Endothelial cell (in vitro differentiated cells): ENCODE measurements around the gene ASAH2B. TPM values are rescaled to one million over a fixed set of nuclear protein-coding genes. Genes with fewer than 3 reads are reported as not detected.

Experiments used
- DNase-seq: peaks from one replicate; pipeline ENCODE4 v3.0.0; 2021; ENCODE audit warnings: low spot score
- H3K27ac Mint-ChIP-seq: one replicate; pipeline ENCODE4 v1.8.0; 2021; ENCODE audit warnings: mixed read lengths, inconsistent platforms; ENCODE audit not compliant: unreplicated experiment
- H3K27me3 Mint-ChIP-seq: one replicate; pipeline ENCODE4 v1.8.0; 2021; ENCODE audit warnings: mild to moderate bottlenecking, moderate library complexity, mixed read lengths, inconsistent platforms; ENCODE audit not compliant: unreplicated experiment
- H3K36me3 Mint-ChIP-seq: one replicate; pipeline ENCODE4 v1.8.0; 2021; ENCODE audit warnings: mild to moderate bottlenecking, low read depth, mixed read lengths, inconsistent platforms; ENCODE audit not compliant: unreplicated experiment
- H3K4me1 Mint-ChIP-seq: one replicate; pipeline ENCODE4 v1.8.0; 2021; ENCODE audit warnings: mild to moderate bottlenecking, mixed read lengths, inconsistent platforms; ENCODE audit not compliant: unreplicated experiment
- H3K4me3 Mint-ChIP-seq: one replicate; pipeline ENCODE4 v1.8.0; 2021; ENCODE audit warnings: mild to moderate bottlenecking, mixed read lengths, inconsistent platforms; ENCODE audit not compliant: unreplicated experiment
- H3K9me3 Mint-ChIP-seq: one replicate; pipeline ENCODE4 v1.8.0; 2021; ENCODE audit warnings: mixed read lengths, inconsistent platforms; ENCODE audit not compliant: unreplicated experiment
- CTCF ChIP-seq: fragments of 200-600 bp; sonication (generic); IDR thresholded peaks from one replicate; pipeline ENCODE4 v1.5.0; 2021; ENCODE audit warnings: antibody characterized with exemption; ENCODE audit not compliant: unreplicated experiment
- total RNA-seq: library from RNA; stranded (reverse); fragmentation: NEBNext Ultra II Directional; extraction: Animal tissue kit (Norgen Biotek cat#: 25700); gene quantifications from one replicate; pipeline ENCODE4 v1.2.1, GENCODE V29; 2021; ENCODE audit not compliant: unreplicated experiment

Gene ASAH2B
- total RNA-seq, 1 donor from 2014 or later = 5.7 TPM

- no peak overlapping the region for H3K27ac Mint-ChIP-seq
- no peak overlapping the region for H3K4me3 Mint-ChIP-seq
- H3K36me3 Mint-ChIP-seq = no peaks in the 10 kb centered on the region
- no peak for DNase-seq
- peaks cover 13% of the 10 kb centered on the region for H3K4me1 Mint-ChIP-seq
- no peaks in the 10 kb centered on the region for H3K27me3 Mint-ChIP-seq
- no peak for TF ChIP-seq CTCF
- no peaks in the 10 kb centered on the region for H3K9me3 Mint-ChIP-seq
Observed at GRCh38 chr10:50805981-50806622, 66.4 kb downstream of the ASAH2B start.

- TF ChIP-seq CTCF = no peak
- Mint-ChIP-seq H3K27ac (no peak overlapping the region), H3K4me1 (peaks cover 13% of the 10 kb centered on the region), H3K4me3 (no peak overlapping the region), H3K36me3 (no peaks in the 10 kb centered on the region), H3K27me3 (no peaks in the 10 kb centered on the region), H3K9me3 (no peaks in the 10 kb centered on the region)
- no peak for DNase-seq
Observed at GRCh38 chr10:50807851-50808776, 68.4 kb downstream of the ASAH2B start.

Other genes starting within 250 kb of the ASAH2B start
- gene SGMS1, start 116.0 kb upstream of the ASAH2B start, total RNA-seq = 12.4 TPM
- not detected for gene A1CF, start 145.7 kb downstream of the ASAH2B start, total RNA-seq